HG03565 (cell line): Measurements from ENCODE around the gene HIVEP3.

Experiments
- ATAC-seq: cut with Tn5 transposase; IDR thresholded peaks from one replicate; pipeline ENCODE4 v1.9.1; 2021; ENCODE audit warnings: mild to moderate bottlenecking, moderate library complexity; ENCODE audit not compliant: unreplicated experiment

The HIVEP3 gene

DNA sequence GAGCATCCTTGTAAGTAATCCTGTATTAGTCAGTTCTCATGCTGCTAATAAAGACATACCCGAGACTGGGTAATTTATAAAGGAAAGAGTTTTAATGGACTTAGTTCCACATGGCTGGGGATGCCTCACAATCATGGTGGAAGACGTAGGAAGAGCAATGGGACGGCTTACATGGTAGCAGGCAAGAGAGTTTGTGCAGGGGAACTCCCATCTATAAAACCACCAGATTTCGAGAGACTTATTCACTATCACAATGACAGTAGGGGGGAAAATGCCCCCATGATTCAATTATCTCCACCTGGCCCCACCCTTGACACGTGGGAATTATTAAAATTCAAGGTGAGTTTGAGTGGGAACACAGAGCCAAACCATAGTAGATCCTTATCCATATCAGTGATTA lies 124.7 kb downstream of the HIVEP3 start:
- no peak for ATAC-seq

DNA sequence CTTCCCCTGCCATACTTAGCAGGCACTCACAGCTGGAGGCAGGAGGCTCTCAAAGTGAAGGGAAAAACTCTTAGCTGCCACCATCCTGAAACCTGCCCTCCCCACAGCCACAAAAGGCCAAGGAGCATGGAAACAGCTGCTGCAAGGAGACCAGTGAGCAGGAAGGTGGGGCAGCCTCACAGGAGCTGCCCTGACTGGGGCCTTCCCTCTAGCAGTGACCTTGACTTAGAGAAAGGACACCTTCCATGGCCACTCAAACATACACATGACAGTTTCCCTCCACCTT lies 126.3 kb downstream of the HIVEP3 start:
- ATAC-seq, result no peak

DNA sequence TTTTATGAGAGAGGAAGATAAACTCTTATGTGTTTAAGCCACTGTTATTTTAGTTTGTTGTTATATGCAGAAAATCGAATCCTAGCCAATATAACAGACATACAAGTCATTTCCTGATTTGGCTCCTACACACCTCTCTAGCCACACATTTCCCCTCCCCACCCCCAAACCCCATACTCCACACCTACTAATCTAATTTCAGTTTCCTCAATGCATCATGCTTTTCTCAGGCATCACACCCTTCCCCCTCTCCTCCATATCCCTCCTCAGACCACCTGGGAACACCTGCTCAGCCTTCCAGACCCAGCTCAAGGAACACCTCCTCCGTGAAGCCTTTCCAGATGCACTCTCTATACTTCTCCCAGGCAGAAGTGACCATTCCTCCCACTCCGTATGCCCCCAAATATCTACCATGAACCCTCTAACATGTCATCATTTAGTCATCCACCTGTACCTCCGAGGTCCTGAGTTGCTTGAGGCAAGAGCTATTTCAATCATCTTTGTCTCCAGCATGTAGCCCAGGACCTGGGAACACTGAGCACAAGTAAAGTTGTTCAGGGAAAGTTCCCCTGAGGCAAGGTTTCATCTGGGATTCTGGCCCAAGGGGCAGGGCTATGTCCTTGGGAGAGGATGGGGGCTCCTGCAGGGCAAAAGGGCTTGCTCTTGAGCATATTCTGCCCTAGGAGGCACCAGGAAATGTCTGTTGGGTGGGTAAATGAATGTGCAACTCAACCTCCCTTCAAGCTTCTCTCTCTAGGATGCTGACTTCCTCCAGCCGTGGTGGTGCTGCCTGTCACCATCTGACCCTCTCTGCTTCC lies 126.8 kb downstream of the HIVEP3 start:
- no peak for ATAC-seq

DNA sequence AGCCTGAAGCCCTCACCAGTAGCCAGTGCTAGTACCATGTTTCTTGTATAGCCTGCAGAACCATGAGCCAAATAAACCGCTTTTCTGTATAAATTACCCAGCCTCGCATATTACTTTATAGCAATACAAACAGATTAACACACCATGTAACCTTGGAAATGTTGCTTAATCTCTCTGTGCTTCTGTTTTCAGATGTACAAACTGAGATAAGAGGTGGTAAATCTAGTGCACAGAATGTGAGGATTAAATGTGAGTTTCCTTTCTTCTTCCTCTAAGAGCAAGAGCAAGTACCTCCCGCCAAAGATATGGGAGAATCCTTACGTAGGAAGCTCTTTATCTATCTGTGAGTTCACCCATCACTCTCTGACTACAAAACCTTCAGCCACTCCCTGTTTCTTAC lies 128.4 kb downstream of the HIVEP3 start:
- ATAC-seq, result no peak

DNA sequence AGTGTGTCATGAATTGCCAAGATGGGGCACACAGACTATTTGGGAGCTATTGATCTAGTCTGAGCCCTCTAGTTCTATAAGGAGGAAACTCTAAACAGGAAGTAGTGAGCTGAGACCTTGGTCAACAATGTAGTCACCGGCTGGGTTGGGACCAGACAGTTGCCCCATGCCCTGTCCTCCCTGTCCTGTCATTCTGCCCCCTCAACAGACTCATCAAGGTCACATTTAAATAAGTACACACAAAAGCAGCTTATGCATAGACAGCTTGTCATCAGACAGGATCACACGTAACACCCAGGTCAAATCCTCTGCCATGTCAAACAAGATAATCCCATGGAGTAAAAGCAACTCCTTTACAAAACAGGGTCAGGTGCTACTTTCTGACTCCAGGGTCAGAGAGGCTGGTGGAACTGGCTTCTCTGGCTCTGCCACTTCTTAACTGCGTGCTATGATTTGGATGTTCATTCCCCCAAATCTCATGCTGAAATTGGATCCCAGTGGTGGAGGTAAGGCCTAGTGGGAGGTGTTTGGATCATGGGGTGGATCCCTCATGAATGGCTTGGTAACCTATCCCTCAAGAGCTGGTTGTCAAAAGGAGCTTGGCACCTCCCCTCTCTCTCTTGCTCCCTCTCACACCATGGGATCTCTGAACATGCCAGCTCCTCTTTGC lies 128.9 kb downstream of the HIVEP3 start:
- ATAC-seq, result no peak

DNA sequence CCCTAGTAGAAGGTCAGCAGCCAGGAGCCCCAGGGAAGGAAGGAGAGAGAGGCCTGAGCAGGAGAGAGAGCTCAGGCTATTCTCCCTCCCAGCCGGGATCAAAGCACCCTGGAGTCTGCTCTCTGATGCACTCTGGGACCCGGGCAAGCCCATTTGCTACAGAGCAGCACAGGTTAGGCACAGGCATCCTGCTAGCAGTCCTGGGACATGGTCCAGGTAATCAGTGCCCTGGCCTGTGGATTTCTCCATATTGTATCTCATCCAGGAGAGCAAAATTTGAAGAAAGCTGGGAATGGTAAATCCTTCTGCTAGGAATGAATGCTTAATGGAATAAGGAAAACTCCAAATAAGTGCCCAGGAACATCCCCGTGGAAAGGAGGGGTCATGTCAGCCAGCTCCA lies 130.3 kb downstream of the HIVEP3 start:
- ATAC-seq, result no peak

DNA sequence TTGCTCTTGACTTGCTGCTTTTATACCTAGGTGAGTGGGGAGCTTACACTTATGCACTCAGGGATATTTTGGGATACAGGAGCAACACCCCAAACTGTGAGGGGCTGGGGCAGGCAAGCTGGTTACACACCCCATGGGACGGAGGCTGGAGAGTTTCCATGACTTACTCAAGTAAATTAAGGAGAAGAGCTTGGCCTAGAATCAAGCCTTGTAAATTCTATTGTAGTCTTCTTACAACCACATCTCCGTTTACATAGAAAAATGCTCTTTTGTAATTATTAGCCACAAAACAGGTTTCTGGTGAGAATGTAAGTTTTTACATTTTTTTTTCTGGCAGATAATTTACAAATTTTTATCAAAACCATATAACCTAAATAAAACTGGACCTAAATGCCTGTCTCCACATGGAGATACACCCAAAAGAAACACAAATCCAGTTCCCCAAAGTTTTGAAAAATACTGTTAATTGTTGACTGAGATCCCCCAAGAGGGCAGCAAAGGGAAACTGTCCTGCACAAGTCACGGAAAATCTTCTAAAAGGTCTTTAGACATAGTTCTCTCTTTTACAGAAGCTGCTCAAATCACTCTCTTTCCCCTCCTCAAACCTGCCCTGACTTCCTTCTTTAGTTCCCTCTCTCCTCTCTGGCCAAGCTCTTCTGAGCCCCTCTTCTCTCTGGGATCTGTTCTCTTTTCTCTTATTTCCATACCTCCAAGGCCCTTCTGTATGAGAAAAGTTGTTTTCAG lies 134.0 kb downstream of the HIVEP3 start:
- no peak for ATAC-seq

DNA sequence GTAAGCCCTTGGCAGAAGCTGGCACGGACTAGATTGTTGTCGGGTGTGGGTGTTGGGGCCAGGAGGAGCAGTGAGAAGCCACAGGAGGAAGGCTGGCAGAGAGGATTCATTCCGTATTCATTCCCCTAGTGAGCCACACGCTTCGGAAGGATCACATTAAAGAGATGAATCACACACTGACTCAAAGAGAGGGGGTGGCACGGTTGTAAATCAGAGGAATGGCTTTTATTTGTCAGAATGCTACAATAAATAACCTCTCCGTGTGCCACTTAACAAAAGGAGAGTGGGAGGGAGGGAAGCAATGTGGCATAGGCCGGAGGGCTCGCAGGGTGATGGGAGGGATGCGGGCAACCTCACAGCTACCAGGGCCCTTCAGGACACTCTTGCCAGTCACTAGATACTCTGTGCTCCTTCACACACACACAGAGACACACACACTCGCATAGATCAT lies 135.5 kb downstream of the HIVEP3 start:
- no peak for ATAC-seq

DNA sequence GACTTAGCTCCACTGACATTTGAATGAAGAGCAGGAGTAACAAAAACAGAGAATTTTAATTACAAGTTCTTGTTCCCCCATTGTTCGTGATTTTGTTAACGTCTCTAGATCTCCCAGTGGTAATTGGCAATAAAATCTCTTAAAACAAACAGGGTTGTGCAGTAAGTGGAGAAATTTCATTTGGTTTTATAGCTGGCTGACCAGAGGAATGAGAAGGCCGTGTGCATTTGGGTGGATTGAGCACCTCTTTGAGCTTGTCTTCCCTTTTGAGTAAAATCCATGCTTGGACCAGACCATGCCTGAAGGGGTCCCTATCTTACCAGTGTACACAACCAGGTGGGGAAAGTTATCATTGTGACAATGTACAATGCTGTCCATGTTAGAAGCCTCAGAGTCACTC lies 137.8 kb downstream of the HIVEP3 start:
- ATAC-seq, result no peak

DNA sequence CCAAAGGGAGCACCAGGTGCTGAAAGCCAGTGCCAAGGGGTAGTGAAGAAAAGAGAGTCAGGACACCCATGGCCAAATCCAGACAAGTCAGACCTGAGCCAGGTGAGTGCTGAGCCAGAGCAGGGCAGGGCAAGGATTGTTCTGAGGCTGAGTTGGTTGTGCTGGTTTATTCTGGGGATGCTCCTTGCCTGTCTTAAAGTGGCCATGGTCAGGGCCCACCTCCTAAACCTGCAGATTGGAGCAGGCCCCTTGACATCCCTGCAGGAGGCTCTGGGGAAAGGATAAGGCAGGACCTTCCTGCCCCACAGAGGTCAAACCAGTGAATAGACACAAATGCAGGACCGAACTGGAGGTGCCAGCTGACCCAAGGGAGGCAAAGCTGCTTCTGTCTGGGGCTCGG lies 138.4 kb downstream of the HIVEP3 start:
- ATAC-seq, result no peak

DNA sequence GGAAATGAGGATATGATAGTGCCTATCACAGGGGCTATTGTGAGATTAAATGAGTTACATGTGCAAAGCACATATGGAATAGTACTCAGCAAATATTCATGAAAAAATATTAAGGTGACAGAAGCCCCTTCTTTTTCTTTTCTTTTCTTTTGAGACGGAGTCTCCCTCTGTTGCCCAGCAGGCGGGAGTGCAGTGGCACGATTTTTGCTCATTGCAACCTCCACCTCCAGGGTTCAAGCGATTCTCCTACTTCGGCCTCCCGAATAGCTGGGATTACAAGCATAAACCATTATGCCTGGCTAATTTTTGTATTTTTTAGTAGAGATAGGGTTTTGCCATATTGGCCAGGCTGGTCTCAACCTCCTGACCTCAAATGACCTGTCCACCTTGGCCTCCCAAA lies 139.4 kb downstream of the HIVEP3 start:
- no peak for ATAC-seq

DNA sequence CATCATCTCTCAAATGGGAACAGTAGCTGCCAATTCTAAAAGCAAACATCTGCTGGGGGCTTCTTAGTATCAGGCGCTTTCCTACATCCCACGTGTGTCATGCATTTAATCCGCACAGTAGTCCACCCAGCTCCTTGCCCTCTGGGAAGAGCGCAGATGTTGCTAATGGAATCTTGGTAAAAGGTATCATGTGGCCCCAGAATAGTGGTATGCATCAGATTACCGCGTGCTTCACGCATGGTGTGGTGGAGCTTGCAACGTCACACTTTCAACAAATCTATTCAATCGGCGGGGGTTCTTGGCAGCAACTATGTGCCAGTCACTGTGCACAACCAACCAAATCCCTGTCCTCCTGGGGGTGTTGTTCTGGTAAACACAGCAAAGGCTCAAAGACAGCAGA lies 141.0 kb downstream of the HIVEP3 start:
- ATAC-seq, result no peak

DNA sequence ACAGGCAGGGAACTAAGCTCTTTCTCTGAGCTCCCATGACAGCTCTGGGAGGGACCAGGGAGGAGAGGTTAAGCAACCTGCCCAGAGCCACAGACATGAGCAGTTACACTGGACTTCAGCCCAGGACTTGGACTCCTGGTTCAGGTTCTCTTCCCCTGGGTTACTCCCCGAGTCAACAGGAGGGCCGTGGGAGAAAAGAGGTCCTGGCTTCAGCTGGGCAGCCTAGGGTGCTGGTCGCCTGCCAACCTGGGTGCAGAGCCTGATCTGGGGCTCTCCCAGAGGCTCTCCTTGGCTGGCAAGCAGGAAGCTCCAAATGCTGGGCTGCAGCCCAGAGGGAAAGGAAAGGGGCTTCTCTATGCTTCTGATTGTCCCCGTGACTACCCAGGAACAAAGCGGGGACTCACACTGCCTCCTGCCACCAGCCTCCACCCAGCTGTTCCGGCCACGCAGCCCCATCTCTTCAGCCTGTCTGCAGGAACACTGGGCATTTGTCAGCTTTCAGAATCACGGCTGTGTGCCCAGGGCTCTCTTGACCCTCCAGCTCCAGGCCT lies 141.8 kb downstream of the HIVEP3 start:
- ATAC-seq, result no peak

DNA sequence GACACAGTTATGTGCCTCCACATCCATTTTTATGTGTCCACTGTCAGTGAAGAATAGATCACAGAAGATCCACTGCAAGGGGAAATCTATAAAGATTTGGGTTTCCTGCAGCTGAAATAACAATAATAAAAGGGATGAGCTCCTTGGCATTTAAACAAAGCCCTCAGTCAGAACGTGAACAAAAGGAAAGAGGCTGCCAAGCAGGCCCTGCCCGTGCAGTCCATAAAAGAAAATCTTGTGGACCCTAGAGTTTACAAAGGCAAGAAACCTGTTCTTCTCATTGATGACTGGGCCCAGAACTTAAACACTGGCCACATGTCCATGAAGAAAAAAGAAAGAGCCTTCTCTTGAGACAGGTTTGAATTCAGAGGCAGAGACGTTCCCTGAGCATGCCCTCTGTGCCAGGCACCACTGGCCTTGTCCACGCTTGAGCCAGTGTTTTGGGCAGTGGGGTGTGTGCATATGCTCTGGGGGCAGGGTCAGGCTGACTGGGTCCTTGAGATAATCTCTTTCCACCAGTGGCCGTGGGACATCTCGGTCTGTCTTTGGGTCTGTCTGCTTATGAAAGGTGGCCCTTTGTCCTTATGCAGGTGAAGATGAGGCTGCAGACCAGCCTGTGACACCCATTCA lies 142.7 kb downstream of the HIVEP3 start:
- ATAC-seq, result no peak

DNA sequence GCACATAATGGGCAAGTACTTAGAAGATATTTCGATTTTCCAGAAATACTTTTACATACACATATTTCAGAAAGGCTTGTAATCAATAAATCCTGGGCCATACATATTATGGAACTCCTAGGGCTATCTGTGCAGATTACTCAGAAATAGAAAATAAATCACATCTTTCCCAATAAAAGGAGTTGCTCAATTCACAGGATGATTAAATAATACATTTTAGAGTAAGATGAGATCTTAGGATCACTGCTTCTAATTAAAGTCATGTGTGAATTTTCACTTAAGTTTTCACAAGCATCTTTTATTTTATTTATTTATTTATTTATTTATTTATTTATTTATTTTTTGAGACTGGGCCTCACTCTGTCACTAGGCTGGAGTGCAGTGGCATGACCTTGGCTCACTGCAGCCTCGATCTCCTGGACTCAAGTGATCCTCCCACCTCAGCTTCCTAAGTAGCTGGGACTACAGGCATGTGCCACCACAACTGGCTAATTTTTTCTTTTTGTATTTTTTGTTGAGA lies 144.2 kb downstream of the HIVEP3 start:
- no peak for ATAC-seq

DNA sequence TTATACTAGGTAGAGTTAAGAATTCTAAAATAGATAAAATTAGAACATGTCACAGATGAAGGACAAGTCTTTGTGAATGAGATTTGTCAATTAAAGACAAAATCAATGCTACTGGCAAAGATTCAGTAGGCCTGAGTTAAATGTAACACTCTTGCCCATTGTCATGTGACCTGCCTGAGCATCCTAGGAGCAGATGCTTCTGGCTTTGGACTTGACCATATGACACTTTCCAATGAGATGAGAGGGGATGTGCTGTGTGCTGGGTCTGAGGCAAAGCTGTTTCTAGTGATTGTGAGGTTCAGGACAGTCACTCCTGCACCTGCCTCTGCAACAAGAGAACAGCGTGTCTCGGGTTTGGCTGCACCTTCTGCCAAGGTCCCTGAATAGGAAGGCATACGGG lies 144.9 kb downstream of the HIVEP3 start:
- no peak for ATAC-seq

DNA sequence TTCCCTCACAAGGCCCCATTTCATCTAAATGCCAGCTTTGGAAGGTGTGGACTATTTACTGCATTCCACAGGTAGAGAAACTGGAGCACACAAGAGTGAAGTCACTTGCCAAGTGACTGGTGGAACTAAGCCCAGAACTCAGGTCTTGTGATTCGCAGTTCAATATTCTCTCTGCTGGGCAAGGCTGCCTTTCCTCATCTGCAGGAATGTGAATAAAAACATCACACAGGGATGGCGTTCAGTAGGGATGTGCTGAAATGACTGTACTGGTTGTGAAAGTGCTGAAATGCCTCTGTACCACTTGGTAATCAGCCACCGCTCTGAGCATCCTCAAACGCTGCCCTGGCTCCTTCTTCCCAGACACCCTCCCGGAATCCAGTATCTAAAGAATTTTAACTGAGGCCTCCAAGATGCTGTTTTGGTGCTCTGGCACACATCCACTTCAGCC lies 145.6 kb downstream of the HIVEP3 start:
- no peak for ATAC-seq

DNA sequence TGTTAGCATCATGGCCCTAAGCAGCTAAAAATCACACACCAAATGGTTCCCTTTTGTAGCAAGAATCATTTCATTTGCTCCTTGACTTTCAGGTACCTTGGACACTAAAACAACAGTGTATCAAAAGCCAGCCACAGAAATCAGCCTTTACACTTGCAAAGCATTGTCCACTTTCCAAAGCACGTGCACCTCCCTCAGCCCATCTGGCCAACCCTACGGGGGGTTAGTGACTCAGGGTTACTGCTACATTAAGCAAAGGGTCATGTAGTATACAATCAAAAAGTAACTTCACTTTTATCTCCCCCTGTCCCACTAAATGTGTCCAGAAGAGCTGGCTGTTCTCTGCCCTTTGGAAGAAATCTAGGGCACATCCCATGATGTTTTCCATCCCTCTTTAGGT lies 149.7 kb downstream of the HIVEP3 start:
- no peak for ATAC-seq

DNA sequence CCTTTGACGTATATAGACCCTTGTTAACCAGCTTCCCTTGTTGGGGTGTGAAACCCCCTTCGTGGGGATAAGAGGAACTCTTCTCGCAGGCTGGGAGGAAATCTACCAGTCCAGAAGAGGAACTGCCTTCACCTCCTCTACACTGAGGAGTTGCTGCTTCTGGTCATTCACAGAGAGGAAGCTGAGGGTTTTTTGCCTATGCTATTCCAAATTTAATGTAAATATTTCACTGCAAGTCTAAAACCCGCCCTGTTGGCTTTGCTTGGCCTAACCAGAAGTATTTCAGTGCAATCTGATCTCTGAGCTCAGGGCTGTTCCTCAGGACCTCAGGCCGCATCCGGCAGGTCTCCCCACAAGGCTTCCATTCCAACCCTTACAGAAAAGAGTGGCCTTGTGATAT lies 150.1 kb downstream of the HIVEP3 start:
- no peak for ATAC-seq

DNA sequence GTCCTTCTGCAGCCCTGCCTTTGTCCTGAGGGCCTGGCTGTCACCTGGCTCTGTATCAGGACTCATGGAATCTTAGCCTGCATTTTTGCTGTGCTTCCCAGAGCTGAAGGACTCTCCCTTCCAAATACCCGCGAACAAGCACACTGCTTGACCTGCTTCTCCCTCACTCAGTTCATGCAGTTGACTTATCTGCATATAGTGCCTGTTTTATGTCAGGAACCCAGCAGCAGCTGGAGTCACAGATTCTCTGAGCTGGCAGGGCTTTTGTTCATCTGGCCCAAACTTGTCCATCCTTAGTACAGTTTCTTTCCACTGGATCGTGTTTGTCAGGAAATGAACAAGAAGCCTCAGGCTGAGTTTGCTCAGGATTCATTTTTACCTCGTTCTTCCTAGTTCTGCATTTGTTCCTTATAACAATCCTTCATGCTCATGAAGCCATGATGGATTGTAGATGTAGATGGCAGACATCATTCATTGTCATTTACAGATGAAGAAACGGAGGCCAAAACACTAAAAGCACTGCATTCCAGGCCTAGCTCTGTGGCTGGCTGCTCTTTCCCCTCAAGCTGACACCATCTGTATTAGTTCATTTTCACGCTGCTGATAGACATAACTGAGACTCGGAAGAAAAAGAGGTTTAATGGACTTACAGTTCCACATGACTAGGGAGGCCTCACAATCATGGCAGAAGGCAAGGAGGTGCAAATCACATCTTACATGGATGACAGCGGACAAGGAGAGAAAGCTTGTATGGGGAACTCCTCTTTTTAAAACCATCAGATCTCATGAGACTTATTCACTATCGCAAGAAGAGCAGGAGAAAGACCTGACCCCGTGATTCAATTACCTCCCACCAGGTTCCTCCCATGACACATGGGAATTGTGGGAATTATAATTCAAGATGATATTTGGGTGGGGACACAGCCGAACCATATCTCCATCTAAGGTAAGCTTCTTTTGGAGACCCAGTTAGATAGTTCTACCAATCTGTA lies 150.9 kb downstream of the HIVEP3 start:
- ATAC-seq, result no peak
